Measurements from ENCODE around the gene PTP4A2. TPM values are rescaled to one million over a fixed set of nuclear protein-coding genes. Genes with fewer than 3 reads are reported as not detected.
A peak's percentile ranks its signal among the peaks of the same experiment; 100 is the strongest.

PTP4A2 gene
- polyA plus RNA-seq, 3 donors = 227 to 501 (median 294) TPM

DNA sequence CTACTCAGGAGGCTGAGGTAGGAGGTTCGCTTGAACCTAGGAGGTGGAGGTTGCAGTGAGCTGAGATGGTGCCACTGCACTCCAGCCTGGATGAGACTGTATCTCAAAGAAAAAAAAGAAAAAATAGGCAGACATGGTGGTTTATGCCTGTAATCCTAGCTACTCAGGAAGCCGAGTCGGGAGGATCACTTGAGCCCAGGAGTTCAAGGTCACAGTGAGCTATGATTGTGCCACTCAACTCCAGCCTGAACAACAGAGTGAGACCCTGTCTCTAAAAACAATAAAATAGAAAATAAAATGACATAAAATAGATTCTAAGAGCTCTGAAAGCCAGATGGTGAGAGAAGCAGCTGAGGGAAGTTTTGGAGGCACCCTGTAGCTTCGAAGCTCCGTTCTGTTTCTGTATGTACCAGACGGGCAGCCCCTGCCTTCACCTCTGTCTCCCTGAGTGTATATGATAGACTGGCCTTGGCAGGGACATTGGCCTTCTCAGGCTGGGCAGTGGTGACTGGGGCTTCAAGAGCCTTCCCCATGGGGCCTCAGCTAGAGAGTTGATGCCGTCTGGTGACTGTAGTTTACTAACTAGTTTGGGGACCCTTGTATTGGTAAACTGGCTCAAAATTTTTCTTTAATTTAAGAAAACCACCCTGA lies 68.0 kb downstream of the PTP4A2 start:
- Mint-ChIP-seq H3K4me3 (no peak overlapping the region), H3K9me3 (peaks cover 0 to 4% (median 1%) of the 10 kb centered on the region in 7 donors), H3K4me1 (peaks cover 12% of the 10 kb centered on the region), H3K27ac (no peak overlapping the region), H3K36me3 (no peaks in the 10 kb centered on the region), H3K27me3 (ENCODE audit: low read depth in 3 of 3) (peaks cover 3 to 6% (median 5%) of the 10 kb centered on the region in 3 donors)
- no peaks in the 10 kb centered on the region for H3K9me3 ChIP-seq (replicated peaks in 1 of 2; ENCODE audit: control insufficient read depth in 1 of 2, insufficient read depth in 1 of 2, low read length in 2 of 2)
- TF ChIP-seq, protein P1, sequence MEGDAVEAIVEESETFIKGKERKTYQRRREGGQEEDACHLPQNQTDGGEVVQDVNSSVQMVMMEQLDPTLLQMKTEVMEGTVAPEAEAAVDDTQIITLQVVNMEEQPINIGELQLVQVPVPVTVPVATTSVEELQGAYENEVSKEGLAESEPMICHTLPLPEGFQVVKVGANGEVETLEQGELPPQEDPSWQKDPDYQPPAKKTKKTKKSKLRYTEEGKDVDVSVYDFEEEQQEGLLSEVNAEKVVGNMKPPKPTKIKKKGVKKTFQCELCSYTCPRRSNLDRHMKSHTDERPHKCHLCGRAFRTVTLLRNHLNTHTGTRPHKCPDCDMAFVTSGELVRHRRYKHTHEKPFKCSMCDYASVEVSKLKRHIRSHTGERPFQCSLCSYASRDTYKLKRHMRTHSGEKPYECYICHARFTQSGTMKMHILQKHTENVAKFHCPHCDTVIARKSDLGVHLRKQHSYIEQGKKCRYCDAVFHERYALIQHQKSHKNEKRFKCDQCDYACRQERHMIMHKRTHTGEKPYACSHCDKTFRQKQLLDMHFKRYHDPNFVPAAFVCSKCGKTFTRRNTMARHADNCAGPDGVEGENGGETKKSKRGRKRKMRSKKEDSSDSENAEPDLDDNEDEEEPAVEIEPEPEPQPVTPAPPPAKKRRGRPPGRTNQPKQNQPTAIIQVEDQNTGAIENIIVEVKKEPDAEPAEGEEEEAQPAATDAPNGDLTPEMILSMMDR (IDR thresholded peaks at IDR 0.05) = no peak
- H3K79me2 ChIP-seq (ENCODE audit: insufficient read depth, low read length) = no peaks in the 10 kb centered on the region
- no peak overlapping the region for H2AFZ ChIP-seq (ENCODE audit: insufficient read depth, low read depth, low read length, poor library complexity, severe bottlenecking)
- no peak overlapping the region for H3K27ac ChIP-seq (ENCODE audit: low read depth in 1 of 2, low read length in 2 of 2)
- H3K36me3 ChIP-seq (replicated peaks in 1 of 2; ENCODE audit: control insufficient read depth in 1 of 2, insufficient read depth in 2 of 2, low read length in 2 of 2) = no peaks in the 10 kb centered on the region
- no peaks in the 10 kb centered on the region for H4K20me1 ChIP-seq (ENCODE audit: insufficient read depth, low read length)
- WGBS (ENCODE audit: insufficient coverage) = 95% methylated on average over 3 of the region's 7 CpGs
- H3K4me3 ChIP-seq (replicated peaks in 1 of 3; ENCODE audit: low read depth in 2 of 3, low read length in 3 of 3) = no peak overlapping the region
- H3K27me3 ChIP-seq (ENCODE audit: control insufficient read depth in 2 of 2, insufficient read depth in 2 of 2, low read length in 2 of 2) = no peaks in the 10 kb centered on the region
- H3K4me2 ChIP-seq (replicated peaks; ENCODE audit: extremely low read depth, low read length, poor library complexity, severe bottlenecking) = no peak overlapping the region
- no peak for DNase-seq
- no peaks in the 10 kb centered on the region for H3K4me1 ChIP-seq (ENCODE audit: control insufficient read depth in 1 of 2, insufficient read depth in 2 of 2, low read length in 2 of 2)
- intact Hi-C loops (cut with micrococcal nuclease) = no loop called here
- H3K9ac ChIP-seq (ENCODE audit: insufficient read depth, low read length, poor library complexity, severe bottlenecking) = no peak overlapping the region

DNA sequence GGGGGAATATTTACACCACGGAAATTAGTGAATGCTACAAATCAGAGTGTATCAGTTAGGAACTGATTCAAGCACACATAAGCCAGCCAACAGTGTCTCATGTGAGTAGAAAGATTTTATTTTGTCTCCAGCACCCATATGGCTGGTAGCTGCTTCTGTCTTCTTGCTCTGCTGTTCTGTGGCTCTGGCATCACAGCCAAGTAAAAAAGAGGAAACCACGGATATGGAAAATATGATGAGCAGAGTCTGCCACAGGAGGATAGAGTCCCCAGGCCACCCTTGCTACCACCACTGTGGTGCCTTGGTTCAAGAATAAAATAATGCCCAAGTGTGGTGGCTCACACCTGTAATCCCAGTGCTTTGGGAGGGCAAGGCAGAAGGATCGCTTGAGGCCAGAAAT lies 68.7 kb downstream of the PTP4A2 start:
- TF ChIP-seq, protein P1 (IDR thresholded peaks at IDR 0.05) = no peak
- intact Hi-C loops (cut with micrococcal nuclease) = no loop called here
- peaks cover 3 to 6% (median 5%) of the 10 kb centered on the region in 3 donors for H3K27me3 Mint-ChIP-seq (ENCODE audit: low read depth in 3 of 3)
- H3K27ac ChIP-seq (ENCODE audit: low read depth in 1 of 2, low read length in 2 of 2) = no peak overlapping the region
- no peaks in the 10 kb centered on the region for H3K36me3 Mint-ChIP-seq
- H2AFZ ChIP-seq (ENCODE audit: insufficient read depth, low read depth, low read length, poor library complexity, severe bottlenecking) = no peak overlapping the region
- peaks cover 0 to 4% (median 1%) of the 10 kb centered on the region in 7 donors for H3K9me3 Mint-ChIP-seq
- WGBS (ENCODE audit: insufficient coverage) = 83% methylated on average over 1 of the region's 3 CpGs
- H3K4me3 Mint-ChIP-seq = no peak overlapping the region
- peak overlapping the region in 2 of 7 donors; percentile 22 to 60 for H3K27ac Mint-ChIP-seq
- peak in 1 of 3 donors; percentile 5 for DNase-seq
- no peak overlapping the region for H3K4me2 ChIP-seq (replicated peaks; ENCODE audit: extremely low read depth, low read length, poor library complexity, severe bottlenecking)
- no peaks in the 10 kb centered on the region for H3K4me1 ChIP-seq (ENCODE audit: control insufficient read depth in 1 of 2, insufficient read depth in 2 of 2, low read length in 2 of 2)
- no peaks in the 10 kb centered on the region for H4K20me1 ChIP-seq (ENCODE audit: insufficient read depth, low read length)
- H3K36me3 ChIP-seq (replicated peaks in 1 of 2; ENCODE audit: control insufficient read depth in 1 of 2, insufficient read depth in 2 of 2, low read length in 2 of 2) = no peaks in the 10 kb centered on the region
- H3K27me3 ChIP-seq (ENCODE audit: control insufficient read depth in 2 of 2, insufficient read depth in 2 of 2, low read length in 2 of 2) = no peaks in the 10 kb centered on the region
- H3K4me1 Mint-ChIP-seq = peaks cover 12% of the 10 kb centered on the region
- H3K9ac ChIP-seq (ENCODE audit: insufficient read depth, low read length, poor library complexity, severe bottlenecking) = no peak overlapping the region
- H3K9me3 ChIP-seq (replicated peaks in 1 of 2; ENCODE audit: control insufficient read depth in 1 of 2, insufficient read depth in 1 of 2, low read length in 2 of 2) = no peaks in the 10 kb centered on the region
- H3K79me2 ChIP-seq (ENCODE audit: insufficient read depth, low read length) = no peaks in the 10 kb centered on the region
- no peak overlapping the region for H3K4me3 ChIP-seq (replicated peaks in 1 of 3; ENCODE audit: low read depth in 2 of 3, low read length in 3 of 3)

All from CD14-positive monocyte (primary cell).